Activated T-helper 2 cell treated with anti-CD3 and anti-CD28 coated beads, Interferon-gamma antibody, Interleukin-2, Interleukin-4, amounts not matched to agents 10 μg/mL and 5 μg/mL and 100 μg/mL, durations not matched to agents 14 hours and 24 hours and 36 hours (primary cell): Measurements from ENCODE around the gene MTHFS. TPM values are rescaled to one million over a fixed set of nuclear protein-coding genes. Genes with fewer than 3 reads are reported as not detected.
A peak's percentile ranks its signal among the peaks of the same experiment; 100 is the strongest.

Source experiments
- DNase-seq: peaks from one replicate; pipeline ENCODE4 v3.0.0; 2021; ENCODE audit warnings: low spot score
- H3K27ac Mint-ChIP-seq: one replicate; pipeline ENCODE4 v1.8.0; 2021; ENCODE audit warnings: mixed read lengths
- H3K27me3 Mint-ChIP-seq: one replicate; pipeline ENCODE4 v1.8.0; 2021; ENCODE audit warnings: low read depth, mixed read lengths
- H3K36me3 Mint-ChIP-seq: one replicate; pipeline ENCODE4 v1.8.0; 2021; ENCODE audit warnings: low read depth, mixed read lengths
- H3K4me1 Mint-ChIP-seq: one replicate; pipeline ENCODE4 v1.8.0; 2021; ENCODE audit warnings: low read depth, mixed read lengths
- H3K4me3 Mint-ChIP-seq: one replicate; pipeline ENCODE4 v1.8.0; 2021; ENCODE audit warnings: low read depth, mild to moderate bottlenecking, moderate library complexity, mixed read lengths
- H3K9me3 Mint-ChIP-seq: one replicate; pipeline ENCODE4 v1.8.0; 2021; ENCODE audit warnings: mixed read lengths
- intact Hi-C: fragments of 100-400 bp; cut with micrococcal nuclease; formaldehyde crosslinking; loops from one replicate; pipeline ENCODE4 v1.15.1; 2023
- total RNA-seq: library from RNA; stranded (reverse); gene quantifications from 2 replicates; pipeline ENCODE4 v1.2.3, GENCODE V29; 2022

The MTHFS gene
- total RNA-seq, 1 donor from 2014 or later = 33.3 TPM

- Mint-ChIP-seq H3K36me3 (peaks cover 26% of the 10 kb centered on the region), H3K27ac (no peak overlapping the region), H3K4me1 (peaks cover 13% of the 10 kb centered on the region), H3K9me3 (no peaks in the 10 kb centered on the region), H3K4me3 (no peak overlapping the region), H3K27me3 (no peaks in the 10 kb centered on the region)
- peak; percentile 41 for DNase-seq
- intact Hi-C loops = loop anchor here (1.0 to 2.0 kb wide), 2 partner anchors 140 to 473 kb away; no protein-coding TSS in a partner anchor
Observed at GRCh38 chr15:79853492-79854328, 43.1 kb downstream of the MTHFS start.

GRCh38 chr15:79849789-79850188 lies 47.0 kb downstream of the MTHFS start:
- H3K27ac Mint-ChIP-seq = no peak overlapping the region
- H3K27me3 Mint-ChIP-seq = no peaks in the 10 kb centered on the region
- H3K4me1 Mint-ChIP-seq = peaks cover 9% of the 10 kb centered on the region
- peaks cover 34% of the 10 kb centered on the region for H3K36me3 Mint-ChIP-seq
- DNase-seq = no peak
- no peaks in the 10 kb centered on the region for H3K9me3 Mint-ChIP-seq
- no peak overlapping the region for H3K4me3 Mint-ChIP-seq
- intact Hi-C loops = no loop called here

- intact Hi-C loops = no loop called here
- no peak overlapping the region for H3K4me3 Mint-ChIP-seq
- no peak overlapping the region for H3K27ac Mint-ChIP-seq
- H3K27me3 Mint-ChIP-seq = no peaks in the 10 kb centered on the region
- H3K4me1 Mint-ChIP-seq = no peaks in the 10 kb centered on the region
- peaks cover 44% of the 10 kb centered on the region for H3K36me3 Mint-ChIP-seq
- H3K9me3 Mint-ChIP-seq = no peaks in the 10 kb centered on the region
- DNase-seq = no peak
Observed at GRCh38 chr15:79846539-79846938, 50.3 kb downstream of the MTHFS start.

GRCh38 chr15:79844221-79844620 lies 52.6 kb downstream of the MTHFS start:
- Mint-ChIP-seq H3K9me3 (no peaks in the 10 kb centered on the region), H3K36me3 (peaks cover 41% of the 10 kb centered on the region), H3K4me3 (no peak overlapping the region), H3K27ac (no peak overlapping the region), H3K27me3 (no peaks in the 10 kb centered on the region), H3K4me1 (no peaks in the 10 kb centered on the region)
- DNase-seq = no peak
- intact Hi-C loops = no loop called here

GRCh38 chr15:79837846-79838245 lies 59.0 kb downstream of the MTHFS start:
- intact Hi-C loops = no loop called here
- Mint-ChIP-seq H3K27me3 (no peaks in the 10 kb centered on the region), H3K27ac (no peak overlapping the region), H3K4me3 (no peak overlapping the region), H3K4me1 (no peaks in the 10 kb centered on the region), H3K36me3 (peaks cover 29% of the 10 kb centered on the region), H3K9me3 (no peaks in the 10 kb centered on the region)
- no peak for DNase-seq

- Mint-ChIP-seq H3K27ac (no peak overlapping the region), H3K36me3 (peaks cover 22% of the 10 kb centered on the region), H3K4me1 (peaks cover 3% of the 10 kb centered on the region), H3K4me3 (no peak overlapping the region), H3K9me3 (no peaks in the 10 kb centered on the region), H3K27me3 (no peaks in the 10 kb centered on the region)
- no peak for DNase-seq
- intact Hi-C loops = no loop called here
Observed at GRCh38 chr15:79834495-79834894, 62.3 kb downstream of the MTHFS start.

- Mint-ChIP-seq H3K4me3 (no peak overlapping the region), H3K4me1 (peaks cover 3% of the 10 kb centered on the region), H3K36me3 (peaks cover 6% of the 10 kb centered on the region), H3K27me3 (no peaks in the 10 kb centered on the region), H3K27ac (no peak overlapping the region), H3K9me3 (no peaks in the 10 kb centered on the region)
- intact Hi-C loops = no loop called here
- no peak for DNase-seq
Observed at GRCh38 chr15:79832367-79833120, 64.3 kb downstream of the MTHFS start.

GRCh38 chr15:79831604-79832003 lies 65.2 kb downstream of the MTHFS start:
- Mint-ChIP-seq H3K36me3 (peaks cover 6% of the 10 kb centered on the region), H3K27ac (no peak overlapping the region)

GRCh38 chr15:79829950-79830349 lies 66.9 kb downstream of the MTHFS start:
- Mint-ChIP-seq H3K4me1 (peaks cover 3% of the 10 kb centered on the region), H3K4me3 (no peak overlapping the region), H3K36me3 (peaks cover 5% of the 10 kb centered on the region), H3K9me3 (no peaks in the 10 kb centered on the region), H3K27ac (no peak overlapping the region), H3K27me3 (no peaks in the 10 kb centered on the region)
- DNase-seq = no peak
- intact Hi-C loops = no loop called here

More at GRCh38 chr15:79831604-79832003, 65.2 kb downstream of the MTHFS start:
- Mint-ChIP-seq H3K4me1 (peaks cover 3% of the 10 kb centered on the region), H3K4me3 (no peak overlapping the region), H3K27me3 (no peaks in the 10 kb centered on the region), H3K9me3 (no peaks in the 10 kb centered on the region)
- no peak for DNase-seq
- intact Hi-C loops = no loop called here

- H3K9me3 Mint-ChIP-seq = no peaks in the 10 kb centered on the region
- H3K36me3 Mint-ChIP-seq = peaks cover under 1% of the 10 kb centered on the region
- H3K4me1 Mint-ChIP-seq = peaks cover 3% of the 10 kb centered on the region
- no peaks in the 10 kb centered on the region for H3K27me3 Mint-ChIP-seq
- H3K4me3 Mint-ChIP-seq = no peak overlapping the region
- intact Hi-C loops = no loop called here
- no peak for DNase-seq
- no peak overlapping the region for H3K27ac Mint-ChIP-seq
Observed at GRCh38 chr15:79828447-79828846, 68.4 kb downstream of the MTHFS start.

GRCh38 chr15:79826800-79827199 lies 70.0 kb downstream of the MTHFS start:
- Mint-ChIP-seq H3K4me3 (no peak overlapping the region), H3K27ac (no peak overlapping the region), H3K4me1 (no peaks in the 10 kb centered on the region), H3K9me3 (no peaks in the 10 kb centered on the region), H3K36me3 (no peaks in the 10 kb centered on the region), H3K27me3 (no peaks in the 10 kb centered on the region)
- no peak for DNase-seq
- intact Hi-C loops = no loop called here

- no peaks in the 10 kb centered on the region for H3K27me3 Mint-ChIP-seq
- DNase-seq = no peak
- intact Hi-C loops = no loop called here
- no peak overlapping the region for H3K4me3 Mint-ChIP-seq
- H3K4me1 Mint-ChIP-seq = no peaks in the 10 kb centered on the region
- no peaks in the 10 kb centered on the region for H3K36me3 Mint-ChIP-seq
- peaks cover 11% of the 10 kb centered on the region for H3K9me3 Mint-ChIP-seq
- no peak overlapping the region for H3K27ac Mint-ChIP-seq
Observed at GRCh38 chr15:79824136-79824701, 72.6 kb downstream of the MTHFS start.

GRCh38 chr15:79820820-79821219 lies 76.0 kb downstream of the MTHFS start:
- Mint-ChIP-seq H3K27me3 (no peaks in the 10 kb centered on the region), H3K4me3 (no peak overlapping the region), H3K27ac (no peak overlapping the region), H3K4me1 (no peaks in the 10 kb centered on the region), H3K9me3 (peaks cover 11% of the 10 kb centered on the region), H3K36me3 (no peaks in the 10 kb centered on the region)
- DNase-seq = no peak
- intact Hi-C loops = no loop called here
